Liver (tissue), 9 donors: Measurements from ENCODE around the gene PARD3. TPM values are rescaled to one million over a fixed set of nuclear protein-coding genes. Genes with fewer than 3 reads are reported as not detected.
A peak's percentile ranks its signal among the peaks of the same experiment; 100 is the strongest.

Experiments used
- DNase-seq: peaks from one replicate; pipeline ENCODE4 v3.0.0-alpha.2; 2017; ENCODE audit warnings: low spot score
- H3K27ac ChIP-seq, 2 donors: one replicate each; pipeline ENCODE4 v1.7.0; 2013; ENCODE audit warnings: inconsistent platforms in 2 of 2, low read length in 2 of 2, control low read depth in 1 of 2, low read depth in 1 of 2, mild to moderate bottlenecking in 1 of 2
- H3K27me3 ChIP-seq, 4 donors: one replicate each; pipeline versions ENCODE4 v1.6.1 to v1.7.0; 2013; ENCODE audit warnings: low read length in 3 of 4, inconsistent platforms in 1 of 4, mild to moderate bottlenecking in 1 of 4, moderate library complexity in 1 of 4; ENCODE audit not compliant: control insufficient read depth in 4 of 4, insufficient read depth in 4 of 4
- H3K36me3 ChIP-seq, 4 donors: one replicate each; pipeline versions ENCODE4 v1.6.1 to v1.7.0; 2013; ENCODE audit warnings: low read length in 3 of 4, mild to moderate bottlenecking in 3 of 4, low read depth in 1 of 4, moderate library complexity in 1 of 4; ENCODE audit not compliant: control insufficient read depth in 4 of 4, insufficient read depth in 3 of 4
- H3K4me1 ChIP-seq, 4 donors: one replicate each; pipeline versions ENCODE4 v1.6.1 to v1.7.0; 2013; ENCODE audit warnings: low read length in 3 of 4, mild to moderate bottlenecking in 3 of 4, moderate library complexity in 1 of 4; ENCODE audit not compliant: control insufficient read depth in 4 of 4, insufficient read depth in 4 of 4
- H3K4me3 ChIP-seq, 3 donors: one replicate each; pipeline versions ENCODE4 v1.6.1 to v1.7.0; 2013; ENCODE audit warnings: low read length in 3 of 3, control low read depth in 1 of 3, low read depth in 1 of 3, mild to moderate bottlenecking in 1 of 3
- H3K9ac ChIP-seq, 2 donors: one replicate each; pipeline ENCODE4 v1.7.0; 2013; ENCODE audit warnings: low read length in 2 of 2, mild to moderate bottlenecking in 2 of 2, moderate library complexity in 2 of 2, control low read depth in 1 of 2, low read depth in 1 of 2
- H3K9me3 ChIP-seq, 4 donors: one replicate each; pipeline versions ENCODE4 v1.6.1 to v1.7.0; 2013; ENCODE audit warnings: low read length in 3 of 4; ENCODE audit not compliant: control insufficient read depth in 4 of 4
- ATF3 ChIP-seq: IDR thresholded peaks from 2 replicates; pipeline ENCODE4 v1.6.1; 2016; ENCODE audit warnings: antibody characterized with exemption
- CTCF ChIP-seq: fragments of 150-350 bp; IDR thresholded peaks from 2 replicates; pipeline ENCODE4 v1.5.1; 2017; ENCODE audit warnings: improper control_type of control experiment, low read depth, low read length; ENCODE audit not compliant: missing input control
- EGR1 ChIP-seq, 2 donors: IDR thresholded peaks; 2 replicates each; pipeline ENCODE4 v1.6.1; 2016 to 2018; ENCODE audit warnings: antibody characterized with exemption in 2 of 2, low read depth in 2 of 2
- FOXA2 ChIP-seq: IDR thresholded peaks from 2 replicates; pipeline ENCODE4 v1.6.1; 2016; ENCODE audit warnings: antibody characterized with exemption
- GABPA ChIP-seq, 2 donors: IDR thresholded peaks in 1 of 2; conservative IDR thresholded peaks in 1 of 2; 2 replicates each; pipeline ENCODE4 v1.6.1; 2016; ENCODE audit warnings: antibody characterized with exemption in 2 of 2, mild to moderate bottlenecking in 1 of 2, moderate library complexity in 1 of 2
- HNF4A ChIP-seq, 2 donors: conservative IDR thresholded peaks; 2 replicates each; pipeline ENCODE4 v1.6.1; 2016; ENCODE audit warnings: antibody characterized with exemption in 2 of 2, mild to moderate bottlenecking in 2 of 2
- HNF4G ChIP-seq: IDR thresholded peaks from 2 replicates; pipeline ENCODE4 v1.6.1; 2016; ENCODE audit warnings: antibody characterized with exemption
- JUND ChIP-seq, 2 donors: IDR thresholded peaks; 2 replicates each; pipeline ENCODE4 v1.6.1; 2016; ENCODE audit warnings: antibody characterized with exemption in 2 of 2
- MAX ChIP-seq: IDR thresholded peaks from 2 replicates; pipeline ENCODE4 v1.6.1; 2016; ENCODE audit warnings: antibody characterized with exemption
- NR2F2 ChIP-seq: IDR thresholded peaks from 2 replicates; pipeline ENCODE4 v1.6.1; 2016; ENCODE audit warnings: antibody characterized with exemption
- RAD21 ChIP-seq, 2 donors: IDR thresholded peaks; 2 replicates each; pipeline ENCODE4 v1.6.1; 2016; ENCODE audit warnings: antibody characterized with exemption in 2 of 2, mild to moderate bottlenecking in 2 of 2
- REST ChIP-seq: IDR thresholded peaks from 2 replicates; pipeline ENCODE4 v1.6.1; 2016; ENCODE audit warnings: antibody characterized with exemption, mild to moderate bottlenecking
- SP1 ChIP-seq: IDR thresholded peaks from 2 replicates; pipeline ENCODE4 v1.6.1; 2018; ENCODE audit warnings: antibody characterized with exemption, mild to moderate bottlenecking
- TAF1 ChIP-seq: conservative IDR thresholded peaks from 2 replicates; pipeline ENCODE4 v1.6.1; 2016; ENCODE audit warnings: antibody characterized with exemption, mild to moderate bottlenecking
- YY1 ChIP-seq: IDR thresholded peaks from 2 replicates; pipeline ENCODE4 v1.6.1; 2016; ENCODE audit warnings: antibody characterized with exemption, mild to moderate bottlenecking
- WGBS: extraction: QIAGEN DNeasy Blood & Tissue Kit; methylation state at CpG from one replicate; pipeline ENCODE4 v1.1.7; 2013; 5-methylcytosine and 5-hydroxymethylcytosine counted together
- polyA plus RNA-seq, 2 donors: library from polyadenylated mRNA; stranded (reverse) in 1 of 2; unstranded in 1 of 2; fragments of 200-250 nt in 1 of 2; fragments of >200 nt in 1 of 2; fragmentation: Nextera tagmentation in 1 of 2; extraction: Ambion mirVana in 1 of 2; gene quantifications; one replicate each; pipeline versions ENCODE4 v1.2.1 to v1.2.3, GENCODE V29; 2013 to 2015
- total RNA-seq, 2 donors: library from RNA; depleted of rRNA; stranded (reverse); fragments of >200 nt; gene quantifications; one replicate each; pipeline ENCODE4 v1.2.3, GENCODE V29; 2014
- TF ChIP-seq, protein P1 (sequence below): IDR thresholded peaks from 2 replicates; pipeline ENCODE4 v1.6.1; 2016; ENCODE audit warnings: antibody characterized with exemption
- donor health status: healthy.
- donor health status: healthy.
- donor health status: healthy.
- donor health status: healthy.
- donor health status: healthy.

Gene PARD3
- total and polyA plus RNA-seq, 4 donors: 12.3 to 43.8 (median 13.5) TPM

DNA sequence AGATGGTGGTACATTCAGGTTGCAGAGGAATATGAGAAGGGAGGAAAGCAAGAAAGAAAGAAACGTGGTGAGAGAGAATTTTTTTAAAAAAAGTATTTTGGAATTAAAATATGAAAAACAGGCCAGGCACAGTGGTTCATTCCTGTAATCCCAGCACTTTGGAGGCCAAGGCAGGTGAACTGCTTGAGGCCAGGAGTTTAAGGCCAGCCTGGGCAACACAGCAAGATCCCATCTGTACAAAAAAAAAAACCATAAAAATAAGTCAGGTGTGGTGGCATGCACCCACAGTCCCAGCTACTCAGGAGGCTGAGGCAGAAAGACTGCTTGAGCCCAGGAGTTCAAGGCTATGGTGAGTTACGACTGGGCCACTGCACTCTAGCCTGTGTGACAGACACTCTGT is 112.1 kb downstream of the PARD3 start:
- no peaks in the 10 kb centered on the region for H3K27me3 ChIP-seq
- no peaks in the 10 kb centered on the region for H3K9me3 ChIP-seq
- H3K36me3 ChIP-seq: no peaks in the 10 kb centered on the region
- no peak overlapping the region for H3K9ac ChIP-seq
- 72% methylated on average over 2 of the region's 2 CpGs for WGBS
- peaks cover 0 to 5% (median 2%) of the 10 kb centered on the region in 4 donors for H3K4me1 ChIP-seq
- no peak overlapping the region for H3K27ac ChIP-seq
- no peak overlapping the region for H3K4me3 ChIP-seq
- DNase-seq: no peak
- no peak for TF ChIP-seq HNF4A (conservative IDR thresholded peaks at IDR 0.05)
- no peak for TF ChIP-seq CTCF

DNA sequence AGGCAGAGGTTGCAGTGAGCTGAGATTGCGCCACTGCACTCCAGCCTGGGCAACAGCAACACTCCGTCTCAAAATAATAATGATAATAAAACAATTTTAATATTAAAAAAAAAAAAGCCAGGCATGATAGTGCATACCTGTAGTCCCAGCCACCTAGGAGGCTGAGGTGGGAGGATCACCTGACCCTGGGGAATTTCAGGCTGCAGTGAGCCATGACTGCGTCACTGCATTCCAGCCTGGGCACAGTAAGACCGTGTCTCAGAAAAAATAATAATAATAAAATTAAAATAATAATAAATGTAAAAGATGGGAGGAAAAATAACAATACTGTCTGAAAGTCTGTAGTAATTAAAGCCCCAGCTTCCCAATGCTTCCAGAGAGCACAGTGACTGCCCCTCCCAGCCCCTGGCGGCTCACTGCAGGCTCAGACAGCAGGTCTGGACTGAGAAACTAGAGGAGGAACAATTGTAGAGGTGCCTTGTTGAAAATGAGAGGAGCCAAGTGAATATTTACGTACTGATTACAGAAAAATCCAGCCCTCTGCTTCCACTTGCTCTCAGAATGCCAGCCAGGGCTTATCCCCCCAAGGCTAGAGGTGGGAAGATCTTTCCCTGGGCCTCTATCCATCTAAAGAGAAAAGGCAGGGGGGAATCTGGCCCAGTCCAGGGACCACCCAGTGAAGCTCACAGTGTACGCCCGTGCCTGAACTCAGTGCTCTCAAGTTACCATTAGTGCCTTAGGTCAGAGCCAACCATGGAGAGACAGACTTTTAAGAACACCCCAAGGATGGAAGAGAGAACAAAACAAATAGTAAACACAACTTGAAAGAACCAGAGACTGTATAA is 112.8 kb downstream of the PARD3 start:
- Histone ChIP-seq H3K9me3 (no peaks in the 10 kb centered on the region), H3K27me3 (no peaks in the 10 kb centered on the region), H3K4me1 (peaks cover 0 to 5% (median 3%) of the 10 kb centered on the region in 4 donors), H3K36me3 (no peaks in the 10 kb centered on the region), H3K27ac (peak overlapping the region in 1 of 2 donors; percentile 13), H3K4me3 (no peak overlapping the region), H3K9ac (no peak overlapping the region)
- TF ChIP-seq, protein P1, sequence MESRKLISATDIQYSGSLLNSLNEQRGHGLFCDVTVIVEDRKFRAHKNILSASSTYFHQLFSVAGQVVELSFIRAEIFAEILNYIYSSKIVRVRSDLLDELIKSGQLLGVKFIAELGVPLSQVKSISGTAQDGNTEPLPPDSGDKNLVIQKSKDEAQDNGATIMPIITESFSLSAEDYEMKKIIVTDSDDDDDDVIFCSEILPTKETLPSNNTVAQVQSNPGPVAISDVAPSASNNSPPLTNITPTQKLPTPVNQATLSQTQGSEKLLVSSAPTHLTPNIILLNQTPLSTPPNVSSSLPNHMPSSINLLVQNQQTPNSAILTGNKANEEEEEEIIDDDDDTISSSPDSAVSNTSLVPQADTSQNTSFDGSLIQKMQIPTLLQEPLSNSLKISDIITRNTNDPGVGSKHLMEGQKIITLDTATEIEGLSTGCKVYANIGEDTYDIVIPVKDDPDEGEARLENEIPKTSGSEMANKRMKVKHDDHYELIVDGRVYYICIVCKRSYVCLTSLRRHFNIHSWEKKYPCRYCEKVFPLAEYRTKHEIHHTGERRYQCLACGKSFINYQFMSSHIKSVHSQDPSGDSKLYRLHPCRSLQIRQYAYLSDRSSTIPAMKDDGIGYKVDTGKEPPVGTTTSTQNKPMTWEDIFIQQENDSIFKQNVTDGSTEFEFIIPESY: no peak
- TF ChIP-seq SP1 (no peak), TAF1 (no peak), YY1 (no peak), NR2F2 (no peak), REST (no peak), HNF4A (conservative IDR thresholded peaks at IDR 0.05) (no peak), FOXA2 (no peak), ATF3 (no peak), EGR1 (IDR thresholded peaks at IDR 0.05; ENCODE audit: low read depth in 2 of 2) (no peak), JUND (IDR thresholded peaks at IDR 0.05) (no peak), CTCF (no peak), RAD21 (IDR thresholded peaks at IDR 0.05) (no peak), HNF4G (no peak), MAX (no peak), GABPA (IDR thresholded peaks at IDR 0.05 in 1 of 2, conservative IDR thresholded peaks at IDR 0.05 in 1 of 2) (no peak)
- WGBS: 92% methylated on average over 8 of the region's 8 CpGs
- DNase-seq: no peak
